ENCODE data around the gene P2RY11.

Gene P2RY11

DNA sequence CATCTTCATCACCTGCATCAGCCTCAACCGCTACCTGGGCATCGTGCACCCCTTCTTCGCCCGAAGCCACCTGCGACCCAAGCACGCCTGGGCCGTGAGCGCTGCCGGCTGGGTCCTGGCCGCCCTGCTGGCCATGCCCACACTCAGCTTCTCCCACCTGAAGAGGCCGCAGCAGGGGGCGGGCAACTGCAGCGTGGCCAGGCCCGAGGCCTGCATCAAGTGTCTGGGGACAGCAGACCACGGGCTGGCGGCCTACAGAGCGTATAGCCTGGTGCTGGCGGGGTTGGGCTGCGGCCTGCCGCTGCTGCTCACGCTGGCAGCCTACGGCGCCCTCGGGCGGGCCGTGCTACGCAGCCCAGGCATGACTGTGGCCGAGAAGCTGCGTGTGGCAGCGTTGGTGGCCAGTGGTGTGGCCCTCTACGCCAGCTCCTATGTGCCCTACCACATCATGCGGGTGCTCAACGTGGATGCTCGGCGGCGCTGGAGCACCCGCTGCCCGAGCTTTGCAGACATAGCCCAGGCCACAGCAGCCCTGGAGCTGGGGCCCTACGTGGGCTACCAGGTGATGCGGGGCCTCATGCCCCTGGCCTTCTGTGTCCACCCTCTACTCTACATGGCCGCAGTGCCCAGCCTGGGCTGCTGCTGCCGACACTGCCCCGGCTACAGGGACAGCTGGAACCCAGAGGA is 2.6 kb downstream of the P2RY11 start:
- no peak for DNase-seq

GRCh38 chr19:10114651-10115391 is 3.3 kb downstream of the P2RY11 start:
- no peak for DNase-seq

- no peak for DNase-seq
Measured at GRCh38 chr19:10115392-10116084, 4.0 kb downstream of the P2RY11 start.

- DNase-seq = no peak
Measured at GRCh38 chr19:10116085-10116865, 4.8 kb downstream of the P2RY11 start.

- no peak for DNase-seq
Measured at GRCh38 chr19:10116866-10117616, 5.5 kb downstream of the P2RY11 start.

DNA sequence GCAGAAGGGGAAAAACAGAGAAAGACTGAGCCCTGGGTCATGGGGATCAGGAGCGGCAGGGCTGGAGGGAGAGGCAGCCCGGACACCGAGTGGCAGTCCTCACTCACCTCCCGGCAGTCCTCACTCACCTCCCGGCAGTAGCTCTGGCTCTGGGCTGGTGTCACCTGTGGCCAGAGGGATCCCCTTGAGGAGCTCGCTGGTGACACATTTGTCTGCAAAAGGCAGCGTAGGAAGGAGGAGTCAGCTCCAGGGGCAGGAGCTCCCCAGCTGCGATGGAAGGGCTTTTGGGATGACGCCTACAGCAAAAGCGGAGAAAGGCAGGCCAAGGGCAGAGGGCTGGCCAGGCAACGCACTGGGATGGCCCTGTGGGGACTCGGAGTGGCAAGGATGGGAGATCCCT is 7.5 kb downstream of the P2RY11 start:
- DNase-seq = no peak

GRCh38 chr19:10120538-10121189 is 9.2 kb downstream of the P2RY11 start:
- no peak for DNase-seq

GRCh38 chr19:10122045-10122444 is 10.6 kb downstream of the P2RY11 start:
- no peak for DNase-seq

GRCh38 chr19:10124429-10124828 is 12.9 kb downstream of the P2RY11 start:
- no peak for DNase-seq

DNA sequence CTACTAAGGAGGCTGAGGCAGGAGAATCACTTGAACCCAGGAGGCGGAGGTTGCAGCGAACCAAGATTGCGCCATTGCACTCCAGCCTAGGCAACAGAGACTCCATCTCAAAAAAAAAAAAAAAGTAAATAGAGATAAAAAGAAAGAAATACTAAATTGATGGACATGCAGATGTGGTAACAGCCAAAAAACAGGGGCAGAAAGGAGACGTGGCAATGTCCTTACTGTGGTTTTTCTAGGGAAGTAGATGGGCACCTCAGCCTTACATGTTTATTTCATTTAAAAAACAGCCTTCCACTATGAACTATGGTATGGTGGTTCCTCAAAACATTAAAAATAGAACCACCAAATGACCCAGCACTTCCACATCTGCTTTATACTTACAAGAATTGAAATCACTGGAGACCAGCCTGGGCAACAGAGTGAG is 14.7 kb downstream of the P2RY11 start:
- no peak for DNase-seq

- DNase-seq = no peak
Measured at GRCh38 chr19:10132905-10133304, 21.4 kb downstream of the P2RY11 start.

DNA sequence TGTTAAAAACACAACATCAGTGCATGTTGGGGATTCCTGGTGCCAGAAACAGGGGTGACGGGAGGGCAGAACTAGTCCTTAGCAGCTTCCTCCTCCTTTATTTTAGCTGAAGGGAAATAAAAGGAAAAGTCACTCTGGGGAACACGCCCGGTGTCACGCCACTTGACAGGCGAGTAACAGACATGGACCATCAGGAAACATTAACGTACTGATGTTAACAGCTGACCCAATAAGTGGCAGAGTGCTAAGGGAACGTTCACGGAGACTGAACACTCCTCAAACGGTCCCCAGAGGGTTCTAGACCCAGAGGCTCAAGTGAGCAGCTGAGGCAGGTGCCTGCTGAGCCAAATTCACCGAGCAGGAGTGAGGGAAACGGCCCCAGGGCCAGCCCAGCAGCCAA is 22.1 kb downstream of the P2RY11 start:
- DNase-seq = no peak

DNA sequence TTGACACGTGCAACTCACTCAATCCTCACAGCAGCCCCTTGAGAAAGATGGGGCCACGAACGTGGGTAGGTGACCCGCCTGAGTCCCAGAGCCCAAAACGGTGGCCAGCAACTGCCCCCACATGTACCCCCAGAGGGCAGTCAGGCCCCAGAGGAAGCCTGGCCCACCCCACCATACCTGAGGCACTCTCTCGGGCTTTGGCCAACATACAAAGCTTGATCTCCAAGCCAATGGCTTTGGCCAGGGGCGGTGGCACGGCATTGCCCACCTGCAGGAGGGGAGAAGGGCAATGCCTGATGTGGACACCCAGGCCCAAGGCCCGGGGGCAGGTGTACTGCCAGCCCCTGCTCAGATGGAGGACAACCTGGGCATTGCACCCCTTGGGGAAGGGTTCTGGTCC is 22.5 kb downstream of the P2RY11 start:
- no peak for DNase-seq

DNA sequence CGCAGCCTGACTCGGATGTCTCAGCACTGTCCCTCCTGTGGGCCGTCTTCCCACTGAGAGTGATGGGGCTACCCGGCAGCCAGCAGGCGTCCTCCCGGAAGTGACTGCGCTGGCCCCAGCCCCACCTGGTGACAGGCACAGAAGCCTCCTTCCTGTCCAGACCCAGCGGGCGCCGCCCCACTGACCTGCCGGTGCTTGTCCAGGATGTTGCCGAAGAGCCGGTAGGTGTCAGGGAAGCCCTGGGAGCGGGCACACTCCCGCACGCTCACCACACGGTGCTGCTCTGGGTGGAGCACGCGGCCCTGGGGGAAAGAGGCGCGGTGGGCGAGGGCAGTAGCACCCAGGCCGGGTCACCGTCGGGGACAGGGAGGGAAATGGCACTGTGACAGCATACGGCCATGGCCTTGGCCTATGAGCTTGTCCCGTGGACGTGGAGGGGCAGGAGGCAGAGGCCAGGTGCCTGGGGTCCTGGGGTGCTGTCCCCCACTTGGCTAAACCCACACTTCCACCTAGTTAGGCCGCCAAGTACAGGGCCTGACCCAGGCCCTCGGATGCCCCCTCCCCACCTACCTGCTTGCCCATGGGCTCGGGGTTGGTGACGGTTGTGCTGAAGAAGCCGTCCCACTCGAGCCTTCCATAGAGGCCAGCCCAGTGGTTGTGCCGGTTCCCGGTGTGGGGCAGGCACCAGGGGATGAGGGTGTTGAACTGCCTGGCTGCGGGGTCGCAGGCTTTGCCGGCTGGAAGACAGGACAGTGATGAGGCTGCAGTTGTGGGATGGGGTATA is 24.2 kb downstream of the P2RY11 start:
- no peak for DNase-seq

- DNase-seq = no peak
Measured at GRCh38 chr19:10136936-10137335, 25.4 kb downstream of the P2RY11 start.

DNA sequence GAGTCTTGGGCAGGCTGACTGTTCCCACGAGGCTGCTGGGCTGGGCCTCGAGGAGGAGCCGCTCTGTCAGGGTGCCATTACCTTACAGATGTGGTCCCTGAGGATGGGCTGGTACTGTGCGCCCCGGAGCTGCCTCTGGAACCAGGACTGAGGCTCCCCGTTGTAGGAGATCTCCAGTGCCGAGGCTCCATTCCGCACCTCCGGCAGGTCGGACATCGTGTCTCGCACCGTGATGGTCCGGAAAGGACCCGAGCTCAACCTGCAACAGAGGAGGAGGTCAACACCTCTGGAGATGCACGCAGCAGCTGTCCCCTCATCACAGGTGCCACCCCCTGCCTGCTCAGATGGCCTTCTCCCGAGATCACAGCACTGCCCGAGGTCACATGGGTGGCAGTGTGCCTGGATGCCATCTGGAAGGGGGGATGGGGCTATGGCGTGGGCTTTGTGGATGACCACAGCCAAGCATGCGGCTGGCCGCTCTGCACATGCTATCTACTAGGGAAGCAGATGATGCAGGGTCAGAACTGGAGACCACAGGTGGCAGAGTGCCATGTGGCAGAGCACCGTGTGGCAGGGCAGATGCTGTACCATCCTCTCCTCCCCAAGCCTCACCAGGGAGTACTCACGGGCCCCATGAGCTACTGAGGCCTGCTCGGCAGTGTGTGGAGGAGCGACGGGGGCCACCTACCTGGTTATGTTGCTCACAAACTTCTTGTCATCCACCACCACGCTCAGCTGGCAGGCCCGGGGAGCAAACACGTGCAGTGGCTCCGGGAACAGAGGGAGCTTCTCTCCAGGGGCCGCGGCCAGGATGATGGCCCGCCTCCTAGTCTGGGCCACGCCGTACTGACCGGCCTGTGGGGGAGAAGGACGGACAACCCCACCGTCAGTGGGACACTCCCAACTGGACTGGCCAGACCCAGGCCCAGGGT is 26.5 kb downstream of the P2RY11 start:
- no peak for DNase-seq

- DNase-seq = no peak
Measured at GRCh38 chr19:10138879-10139795, 27.6 kb downstream of the P2RY11 start.

DNA sequence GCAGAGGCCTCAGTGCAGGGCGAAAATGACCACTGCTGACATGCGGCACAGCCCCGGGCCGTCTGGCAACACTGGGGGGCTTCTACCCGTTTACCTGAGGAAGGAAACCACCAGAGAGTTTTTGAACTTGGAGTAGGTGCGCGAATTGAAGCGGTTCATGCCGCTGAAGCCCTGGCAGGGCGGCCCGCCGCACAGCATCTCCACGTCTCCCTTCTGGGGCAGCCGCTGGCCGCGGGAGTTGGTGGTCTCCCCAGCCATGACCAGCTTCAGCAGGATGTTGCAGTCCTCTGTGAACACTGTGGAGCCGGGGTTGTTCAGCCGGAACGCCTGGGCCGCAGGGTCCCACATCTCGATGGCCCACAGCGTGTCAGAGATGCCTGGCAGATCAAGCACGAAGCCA is 28.5 kb downstream of the P2RY11 start:
- DNase-seq = no peak

- no peak for DNase-seq
Measured at GRCh38 chr19:10141479-10141878, 30.0 kb downstream of the P2RY11 start.
